IMR-90 (cell line): ENCODE data around the gene RBMS3. TPM values are rescaled to one million over a fixed set of nuclear protein-coding genes. Genes with fewer than 3 reads are reported as not detected.

Experiments used
- ATAC-seq: fragments of 200-7000 bp; cut with Tn5 transposase; 2 replicates; pipeline ENCODE4 v1.9.1; 2020; ENCODE audit warnings: low read depth, mild to moderate bottlenecking, moderate library complexity
- BruUV-seq: library from RNA; stranded (reverse); fragments of 400-500 nt; replicated peaks from 2 replicates; lab custom pipeline; 2021; lab: Mats Ljungman, UMichigan
- CTCF ChIA-PET: fragments of 300-600 bp; formaldehyde crosslinking; extraction: SDS; loops from one replicate; lab custom pipeline; 2021; ENCODE audit warnings: antibody characterized with exemption; lab: Yijun Ruan, JAX
- POLR2A ChIA-PET: fragments of 300-600 bp; sonication (Branson Sonifier 250); formaldehyde crosslinking; loops from one replicate; lab custom pipeline; 2022; ENCODE audit warnings: antibody characterized with exemption; ENCODE audit not compliant: unreplicated experiment; lab: Charles Lee
- DNase-seq: peaks from one replicate; pipeline ENCODE4 v3.0.0; 2013
- H2AFZ ChIP-seq: replicated peaks from 2 replicates; pipeline ENCODE3; 2013; ENCODE audit warnings: low read length, mild to moderate bottlenecking; ENCODE audit not compliant: poor library complexity
- H2AK5ac ChIP-seq: 2 replicates; pipeline ENCODE4 v1.6.1; 2013; ENCODE audit warnings: low read depth, low read length, inconsistent platforms
- H2AK9ac ChIP-seq: replicated peaks from 2 replicates; pipeline ENCODE3; 2013; ENCODE audit warnings: mild to moderate bottlenecking, low read depth, low read length, moderate library complexity; ENCODE audit not compliant: poor library complexity
- H2BK120ac ChIP-seq: 2 replicates; pipeline ENCODE4 v1.6.1; 2013; ENCODE audit warnings: low read depth, low read length, inconsistent platforms
- H2BK15ac ChIP-seq: 3 replicates; pipeline ENCODE4 v1.6.1; 2013; ENCODE audit warnings: low read depth, low read length, inconsistent platforms
- H2BK20ac ChIP-seq: 2 replicates; pipeline ENCODE4 v1.6.1; 2013; ENCODE audit warnings: low read depth, mild to moderate bottlenecking, inconsistent platforms, low read length, moderate library complexity
- H2BK5ac ChIP-seq: 2 replicates; pipeline ENCODE4 v1.6.1; 2013; ENCODE audit warnings: mild to moderate bottlenecking, low read depth, low read length, inconsistent platforms; ENCODE audit not compliant: poor library complexity, severe bottlenecking
- H3K14ac ChIP-seq: replicated peaks from 2 replicates; pipeline ENCODE4 v1.6.1; 2013; ENCODE audit warnings: low read depth, low read length, inconsistent platforms
- H3K18ac ChIP-seq: 2 replicates; pipeline ENCODE4 v1.6.1; 2013; ENCODE audit warnings: low read depth, low read length, control low read depth
- H3K23ac ChIP-seq: 2 replicates; pipeline ENCODE4 v1.6.1; 2013; ENCODE audit warnings: low read depth, low read length, inconsistent platforms
- H3K27ac ChIP-seq: 2 replicates; pipeline ENCODE4 v1.5.1; 2013; ENCODE audit warnings: mild to moderate bottlenecking, control low read depth, low read length; ENCODE audit not compliant: insufficient read depth
- H3K27me3 ChIP-seq: 2 replicates; pipeline ENCODE4 v1.6.1; 2013; ENCODE audit warnings: low read length; ENCODE audit not compliant: control insufficient read depth, insufficient read depth
- H3K36me3 ChIP-seq: 2 replicates; pipeline ENCODE4 v1.6.1; 2013; ENCODE audit warnings: low read length, mixed read lengths; ENCODE audit not compliant: control insufficient read depth, insufficient read depth
- H3K4ac ChIP-seq: 2 replicates; pipeline ENCODE4 v1.6.1; 2013; ENCODE audit warnings: low read depth, low read length, inconsistent platforms
- H3K4me1 ChIP-seq: 2 replicates; pipeline ENCODE4 v1.6.1; 2013; ENCODE audit warnings: low read length, mixed read lengths; ENCODE audit not compliant: control insufficient read depth, insufficient read depth
- H3K4me2 ChIP-seq: 2 replicates; pipeline ENCODE4 v1.6.1; 2013; ENCODE audit warnings: low read depth, mild to moderate bottlenecking, control low read depth, low read length, moderate library complexity
- H3K4me3 ChIP-seq: 2 replicates; pipeline ENCODE4 v1.5.1; 2013; ENCODE audit warnings: low read depth, mild to moderate bottlenecking, control low read depth, low read length, moderate library complexity; ENCODE audit not compliant: insufficient read depth
- H3K56ac ChIP-seq: 2 replicates; pipeline ENCODE4 v1.6.1; 2013; ENCODE audit warnings: low read length, inconsistent platforms; ENCODE audit not compliant: insufficient read depth; ENCODE audit errors: extremely low read depth
- H3K79me1 ChIP-seq, 2 experiments: 2 replicates each; pipeline ENCODE4 v1.6.1; 2013; ENCODE audit warnings: low read length in 2 of 2, inconsistent platforms in 1 of 2, low read depth in 1 of 2
- H3K9ac ChIP-seq: 2 replicates; pipeline ENCODE4 v1.6.1; 2013; ENCODE audit warnings: low read depth, low read length, control low read depth
- H3K9me1 ChIP-seq: 2 replicates; pipeline ENCODE4 v1.6.1; 2013; ENCODE audit warnings: low read length, inconsistent platforms; ENCODE audit not compliant: insufficient read depth
- H3K9me3 ChIP-seq: 2 replicates; pipeline ENCODE4 v1.6.1; 2013; ENCODE audit warnings: low read length; ENCODE audit not compliant: control insufficient read depth, insufficient read depth
- H4K20me1 ChIP-seq: 2 replicates; pipeline ENCODE4 v1.6.1; 2013; ENCODE audit warnings: low read length, inconsistent platforms; ENCODE audit not compliant: insufficient read depth
- H4K5ac ChIP-seq: 2 replicates; pipeline ENCODE4 v1.6.1; 2013; ENCODE audit warnings: mild to moderate bottlenecking, low read depth, low read length, control low read depth
- H4K8ac ChIP-seq, 2 experiments: 2 replicates each; pipeline ENCODE4 v1.6.1; 2013; ENCODE audit warnings: low read depth in 2 of 2, low read length in 2 of 2, control low read depth in 1 of 2, inconsistent platforms in 1 of 2
- H4K91ac ChIP-seq: 2 replicates; pipeline ENCODE4 v1.6.1; 2013; ENCODE audit warnings: low read depth, low read length, inconsistent platforms; ENCODE audit not compliant: insufficient read depth
- BHLHE40 ChIP-seq: fragments of 150-350 bp; IDR thresholded peaks from 2 replicates; pipeline ENCODE4 v1.6.1; 2016; ENCODE audit warnings: mild to moderate bottlenecking, low read depth, low read length
- CHD1 ChIP-seq: IDR thresholded peaks from 2 replicates; pipeline ENCODE4 v1.6.1; 2012; ENCODE audit warnings: low read depth, low read length, improper control_type of control experiment
- CTCF ChIP-seq: conservative IDR thresholded peaks from 2 replicates; pipeline ENCODE4 v1.5.1; 2012; ENCODE audit warnings: mild to moderate bottlenecking, low read depth, low read length, improper control_type of control experiment
- ELK1 ChIP-seq: fragments of 150-350 bp; IDR thresholded peaks from 2 replicates; pipeline ENCODE4 v1.6.1; 2016; ENCODE audit warnings: low read depth, mild to moderate bottlenecking, low read length, moderate library complexity, borderline replicate concordance
- FOS ChIP-seq: fragments of 150-350 bp; IDR thresholded peaks from 2 replicates; pipeline ENCODE4 v1.6.1; 2016; ENCODE audit warnings: low read depth, low read length
- MAFK ChIP-seq: IDR thresholded peaks from 2 replicates; pipeline ENCODE4 v1.6.1; 2012; ENCODE audit warnings: low read depth, low read length, improper control_type of control experiment
- MAZ ChIP-seq: IDR thresholded peaks from 2 replicates; pipeline ENCODE4 v1.6.1; 2012; ENCODE audit warnings: low read depth, mild to moderate bottlenecking, low read length, improper control_type of control experiment, moderate library complexity, borderline replicate concordance
- NFE2L2 ChIP-seq: fragments of 150-350 bp; IDR thresholded peaks from 2 replicates; pipeline ENCODE4 v1.6.1; 2016; ENCODE audit warnings: low read depth, mild to moderate bottlenecking, low read length
- POLR2A ChIP-seq: IDR thresholded peaks from 2 replicates; pipeline ENCODE4 v1.6.1; 2012; ENCODE audit warnings: mild to moderate bottlenecking, low read depth, low read length
- RAD21 ChIP-seq: IDR thresholded peaks from 2 replicates; pipeline ENCODE4 v1.6.1; 2012; ENCODE audit warnings: low read length, improper control_type of control experiment
- RFX5 ChIP-seq: IDR thresholded peaks from 2 replicates; pipeline ENCODE4 v1.8.0; 2012; ENCODE audit warnings: low read depth, mild to moderate bottlenecking, low read length, moderate library complexity
- SMC3 ChIP-seq: fragments of 150-350 bp; IDR thresholded peaks from 2 replicates; pipeline ENCODE4 v1.6.1; 2016; ENCODE audit warnings: low read depth, mild to moderate bottlenecking, antibody characterized with exemption, low read length, moderate library complexity
- USF2 ChIP-seq: fragments of 150-350 bp; IDR thresholded peaks from 2 replicates; pipeline ENCODE4 v1.6.1; 2017; ENCODE audit warnings: mild to moderate bottlenecking, antibody characterized with exemption, low read length, low read depth
- WGBS, 2 experiments: methylation state at CpG; one replicate each; pipeline versions ENCODE4 v1.1.5 to v1.1.7; 2013; ENCODE audit warnings: missing lambda C conversion rate in 2 of 2; ENCODE audit not compliant: insufficient read length in 1 of 2; ENCODE audit errors: extremely low coverage in 2 of 2; 5-methylcytosine and 5-hydroxymethylcytosine counted together
- dilution Hi-C: fragments of 300-500 bp; cut with HindIII; formaldehyde crosslinking; loops from one replicate; pipeline ENCODE4 v1.14.3; 2018; ENCODE audit warnings: low sequenced_read_pairs; ENCODE audit not compliant: unreplicated experiment
- in situ Hi-C: fragments of 300-500 bp; cut with MboI; formaldehyde crosslinking; loops from 3 replicates; pipeline ENCODE4 v1.14.3; 2019; ENCODE audit warnings: low sequenced_read_pairs, inconsistent platforms, mixed read lengths
- intact Hi-C: fragments of 100-400 bp; cut with micrococcal nuclease; formaldehyde crosslinking; loops from 2 replicates; pipeline ENCODE4 v1.10.0; 2022
- polyA plus RNA-seq, 3 experiments: library from polyadenylated mRNA; depleted of rRNA; stranded (reverse); fragments of >200 nt; gene quantifications; 2 replicates each; pipeline ENCODE4 v1.2.3, GENCODE V29; 2012; ENCODE audit warnings: low replicate concordance in 1 of 3
- total RNA-seq: library from RNA; depleted of rRNA; stranded (reverse); fragments of >200 nt; gene quantifications from 2 replicates; pipeline ENCODE4 v1.2.3, GENCODE V29; 2012

RBMS3 gene
- total and polyA plus RNA-seq, 2 of the 4 experiments (the other 2 are of a cell fraction), result 15.2 to 127 TPM

- Histone ChIP-seq H3K18ac (peak overlapping the region; percentile 98), H2BK5ac (peak overlapping the region; percentile 95), H3K56ac (peak overlapping the region; percentile 94), H3K27me3 (no peaks in the 10 kb centered on the region), H3K9me1 (peaks cover 6% of the 10 kb centered on the region; the same call in 1 of the 2 replicates), H3K4ac (peak overlapping the region; percentile 97), H2AFZ (no peak overlapping the region), H4K91ac (peak overlapping the region; percentile 75), H4K5ac (peak overlapping the region; percentile 65), H4K20me1 (0 out of 2 replicates have a peak, but pooled peaks cover 3% of the 10 kb centered on the region), H3K9me3 (no peaks in the 10 kb centered on the region), H4K8ac (peak overlapping the region; percentile 45 to 92; a peak in 3 of 4 replicates), H3K4me2 (peak overlapping the region; percentile 94), H3K4me3 (peak overlapping the region; percentile 91), H3K9ac (peak overlapping the region; percentile 99), H2BK120ac (peak overlapping the region; percentile 89), H3K36me3 (no peaks in the 10 kb centered on the region), H3K79me1 (peaks cover 10 to 47% of the 10 kb centered on the region in 2 experiments), H3K14ac (peak overlapping the region; percentile 98), H2AK5ac (no peak overlapping the region), H2AK9ac (no peak overlapping the region), H3K4me1 (peaks cover 9% of the 10 kb centered on the region), H2BK20ac (peak overlapping the region; percentile 30; the same call in 1 of the 2 replicates), H3K27ac (peak overlapping the region; percentile 91; the same call in 1 of the 2 replicates), H3K23ac (peak overlapping the region; percentile 99), H2BK15ac (peak overlapping the region; percentile 9; the same call in 1 of the 3 replicates)
- dilution Hi-C loops (no loop called here), intact Hi-C loops (loop anchor here (2.0 to 10.0 kb wide), 11 partner anchors 51 to 914 kb away; no protein-coding TSS in a partner anchor), in situ Hi-C loops (loop anchor here (10.0 kb wide), 2 partner anchors 369 to 481 kb away; no protein-coding TSS in a partner anchor)
- no CpG with 5 or more reads among the region's 4 CpGs for WGBS, 2 experiments
- CTCF ChIA-PET, result interaction anchor here (0.5 kb wide), 1 partner anchor 787 kb away, joined by 3 read pairs; no protein-coding TSS in a partner anchor
- DNase-seq (peak; percentile 15), ATAC-seq (no peak)
- POLR2A ChIA-PET, result interaction anchor here (1.0 kb wide), 1 partner anchor 30 kb away, joined by 4 read pairs; no protein-coding TSS in a partner anchor
- BruUV-seq, result no TSS peak
- TF ChIP-seq RAD21 (no peak), FOS (no peak), POLR2A (no peak), RFX5 (no peak), CHD1 (no peak), USF2 (no peak), MAFK (no peak), SMC3 (no peak), MAZ (no peak), BHLHE40 (no peak), CTCF (no peak), ELK1 (no peak), NFE2L2 (no peak)
Observed at GRCh38 chr3:29283231-29284119, 2.6 kb downstream of the RBMS3 start.
